Measurements from ENCODE around the gene DUSP16.
"Not testable (repeated sequence)": the region's sequence is repeated elsewhere in the genome, so short reads cannot be mapped to it uniquely, and the experiment has no call there.

The DUSP16 gene

GRCh38 chr12:12519354-12519998 is 43.2 kb downstream of the DUSP16 start:
- no peak for DNase-seq

DNA sequence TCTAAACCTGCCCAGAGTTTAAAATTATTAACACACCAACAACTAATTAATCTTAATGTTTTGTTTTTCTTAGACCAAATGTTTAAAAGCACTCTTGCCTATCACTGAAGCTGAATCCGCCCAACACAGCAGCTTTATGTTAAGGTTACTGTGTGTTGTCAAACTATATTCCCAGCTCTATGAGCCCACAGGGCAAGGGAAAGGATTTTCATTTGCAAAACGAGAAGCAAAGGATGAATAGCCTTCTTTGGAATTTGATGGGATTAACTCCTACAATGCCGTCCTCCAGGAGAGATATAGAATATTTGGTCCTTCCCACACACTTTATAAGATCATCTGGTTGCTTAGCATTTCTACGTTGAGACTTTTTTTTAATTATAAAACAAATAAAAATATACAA is 43.7 kb downstream of the DUSP16 start:
- DNase-seq, result no peak

DNA sequence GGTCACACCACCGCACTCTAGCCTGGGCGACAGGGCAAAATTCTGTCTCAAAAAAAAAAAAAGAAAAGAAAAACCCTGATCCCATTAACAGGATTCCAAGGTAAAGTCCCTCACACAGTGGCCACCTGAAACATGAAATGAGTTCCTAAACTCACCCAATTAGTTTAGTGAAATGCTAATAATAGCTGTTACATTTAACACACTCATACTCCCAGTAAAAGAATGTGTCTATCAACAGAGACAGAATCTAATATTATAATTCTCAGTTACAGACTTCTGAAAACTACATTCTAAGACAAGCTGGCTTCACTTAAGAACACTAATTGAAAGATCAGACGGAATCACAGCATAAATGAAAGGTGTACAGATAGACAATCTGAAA is 44.2 kb downstream of the DUSP16 start:
- no peak for DNase-seq

- DNase-seq, result no peak
Observed at GRCh38 chr12:12513416-12514006, 49.2 kb downstream of the DUSP16 start.

DNA sequence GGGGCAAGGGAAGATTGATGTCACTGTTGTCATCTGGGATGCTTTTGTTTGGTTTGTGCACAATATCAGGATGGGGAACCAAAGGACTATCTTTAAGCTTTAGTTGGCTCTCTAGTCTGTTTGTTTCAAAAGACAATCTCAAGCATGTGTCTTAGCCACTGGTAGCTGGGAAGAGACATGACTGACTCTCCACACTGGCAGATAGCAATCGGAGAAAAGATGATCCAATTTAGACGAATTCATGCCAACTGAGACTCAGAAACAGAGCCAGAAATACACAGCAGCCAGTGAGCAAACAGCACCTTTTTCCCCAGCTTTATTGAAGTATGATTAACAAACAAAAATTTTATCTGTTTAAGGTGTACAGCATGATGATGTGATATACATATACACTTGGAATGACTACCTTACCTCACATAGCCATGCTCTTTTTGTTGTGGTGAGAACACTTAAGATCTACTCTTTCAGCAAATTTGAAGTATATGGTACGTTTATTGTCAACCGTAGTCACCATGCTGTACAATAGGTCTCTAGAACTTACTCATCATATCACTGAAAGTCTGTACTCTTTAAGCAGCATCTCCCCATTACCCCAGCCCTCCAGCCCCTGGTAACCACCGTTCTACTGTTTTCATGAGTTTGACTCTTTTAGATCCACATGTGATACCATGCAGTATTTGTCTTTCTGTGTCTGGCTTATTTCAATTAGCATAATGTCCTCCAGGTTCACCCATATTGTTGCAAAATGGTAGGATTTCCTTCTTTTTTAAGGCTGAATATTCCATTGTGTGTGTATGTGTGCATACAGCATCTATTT is 50.6 kb downstream of the DUSP16 start:
- peak; percentile 43 for DNase-seq

- DNase-seq, result no peak
Observed at GRCh38 chr12:12511021-12511783, 51.5 kb downstream of the DUSP16 start.

- DNase-seq, result no peak
Observed at GRCh38 chr12:12510551-12510950, 52.1 kb downstream of the DUSP16 start.

DNA sequence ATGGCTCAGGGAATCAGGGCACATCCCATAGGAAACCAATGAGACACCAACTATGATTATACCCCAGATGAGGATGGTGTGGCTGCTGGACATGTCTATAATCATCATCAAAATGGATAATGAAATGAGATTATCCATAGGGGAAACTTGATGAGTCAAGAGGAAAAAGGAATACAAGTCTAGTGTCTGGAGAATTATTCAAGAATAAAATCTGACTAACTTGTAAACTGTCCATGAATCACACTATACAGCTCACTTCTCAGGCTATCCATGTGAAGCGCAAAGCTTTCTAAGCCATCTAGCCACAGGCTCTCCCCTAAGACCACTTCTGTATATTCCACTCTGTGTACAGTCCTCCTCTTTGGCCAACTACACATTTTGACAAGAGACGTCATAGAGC is 52.5 kb downstream of the DUSP16 start:
- no peak for DNase-seq

GRCh38 chr12:12508612-12509011 is 54.1 kb downstream of the DUSP16 start:
- no peak for DNase-seq

GRCh38 chr12:12507121-12507520 is 55.5 kb downstream of the DUSP16 start:
- no peak for DNase-seq

DNA sequence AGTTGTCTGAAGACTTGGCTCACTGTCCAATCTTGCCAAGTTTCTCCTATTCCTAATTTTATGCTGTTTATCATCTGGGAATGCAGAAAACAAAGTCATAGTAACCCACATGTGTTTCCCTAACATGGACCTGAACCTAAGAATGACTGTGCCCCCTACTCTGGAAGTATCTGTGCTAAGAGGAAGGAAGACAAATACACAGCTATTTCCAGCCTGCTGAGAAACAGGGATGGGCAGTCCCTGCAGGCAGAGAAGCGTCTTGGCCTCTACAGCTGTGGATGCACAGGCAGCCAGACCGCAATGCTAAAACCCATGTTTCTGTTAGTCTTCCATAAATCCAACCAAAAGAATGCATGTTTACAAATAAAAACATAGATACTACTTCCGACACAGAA is 56.2 kb downstream of the DUSP16 start:
- DNase-seq, result no peak

GRCh38 chr12:12505544-12506495 is 56.8 kb downstream of the DUSP16 start:
- peak; percentile 47 for DNase-seq

DNA sequence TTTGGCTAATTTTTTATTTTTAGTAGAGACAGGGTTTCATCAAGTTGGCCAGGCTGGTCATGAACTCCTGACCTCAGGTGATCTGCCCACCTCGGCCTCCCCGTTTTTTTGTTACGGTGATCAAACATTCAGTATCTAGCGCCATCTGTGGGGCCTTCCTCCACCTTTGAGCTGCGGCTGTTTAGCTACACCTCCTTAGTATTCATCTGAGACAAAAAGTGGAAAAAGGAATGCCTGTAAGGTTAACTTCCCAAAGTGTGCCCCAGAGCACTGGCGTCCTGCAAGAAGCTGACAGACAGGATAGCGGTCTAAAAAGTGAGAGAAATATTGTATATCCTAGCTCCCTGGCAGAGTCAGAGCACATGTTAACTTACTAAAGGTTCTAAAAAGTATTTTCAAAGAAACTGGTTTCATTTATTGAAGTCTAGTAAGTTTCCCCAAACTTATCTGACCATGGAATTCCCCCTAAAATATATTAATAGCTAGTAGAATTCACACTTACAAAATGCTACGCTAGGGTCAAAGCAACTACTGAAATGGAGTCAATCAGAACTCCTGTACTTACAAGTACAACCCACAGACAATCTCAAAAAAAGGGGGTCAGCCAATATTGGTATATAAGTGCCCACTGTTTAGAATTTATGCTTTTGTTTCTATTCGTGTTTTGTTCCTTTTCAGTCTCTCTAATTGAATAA is 59.1 kb downstream of the DUSP16 start:
- peak; percentile 45 for DNase-seq

DNA sequence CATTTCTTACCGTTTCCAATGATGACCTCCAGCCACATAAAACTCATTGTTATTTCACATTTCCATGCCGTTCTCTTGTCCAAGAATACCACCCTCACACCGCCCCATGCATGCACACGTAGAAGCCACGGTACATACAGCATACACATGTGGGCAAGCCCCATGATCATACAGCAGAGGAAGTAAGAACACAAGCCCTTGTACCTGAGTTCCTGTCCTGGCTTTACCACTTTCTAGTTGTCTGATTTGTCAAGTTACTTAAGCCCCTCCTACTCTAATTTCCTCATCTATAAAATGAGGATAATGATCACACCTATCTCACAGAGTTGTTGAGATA is 59.9 kb downstream of the DUSP16 start:
- DNase-seq, result no peak

DNA sequence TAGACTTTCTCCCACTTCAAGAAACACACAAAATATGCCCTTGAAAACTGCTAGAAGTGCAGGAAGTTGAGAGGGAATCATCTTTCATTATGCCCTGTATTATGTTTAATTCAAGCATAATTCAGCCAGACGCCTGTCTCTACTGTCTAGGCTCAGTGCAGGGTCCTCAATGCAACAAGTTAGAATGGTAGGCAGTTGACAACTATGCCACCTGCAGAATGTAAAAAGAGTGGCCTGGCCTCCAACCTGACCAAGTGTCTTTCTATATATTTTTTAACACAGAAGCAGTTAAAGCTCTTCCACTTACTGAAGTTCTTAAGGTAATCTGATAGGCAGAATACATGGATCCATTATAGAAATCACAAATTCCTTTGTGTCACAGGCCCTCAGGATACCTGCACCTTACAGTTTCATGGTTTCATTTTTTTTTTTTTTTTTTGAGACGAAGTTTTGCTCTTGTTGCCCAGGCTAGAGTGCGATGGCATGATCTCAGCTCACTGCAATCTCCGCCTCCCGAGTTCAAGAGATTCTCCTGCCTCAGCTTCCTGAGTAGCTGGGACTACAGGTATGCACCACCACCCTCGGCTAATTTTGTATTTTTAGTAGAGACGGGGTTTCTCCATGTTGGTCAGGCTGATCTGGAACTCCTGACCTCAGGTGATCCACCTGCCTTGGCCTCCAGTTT is 60.4 kb downstream of the DUSP16 start:
- DNase-seq, result not testable (repeated sequence)

DNA sequence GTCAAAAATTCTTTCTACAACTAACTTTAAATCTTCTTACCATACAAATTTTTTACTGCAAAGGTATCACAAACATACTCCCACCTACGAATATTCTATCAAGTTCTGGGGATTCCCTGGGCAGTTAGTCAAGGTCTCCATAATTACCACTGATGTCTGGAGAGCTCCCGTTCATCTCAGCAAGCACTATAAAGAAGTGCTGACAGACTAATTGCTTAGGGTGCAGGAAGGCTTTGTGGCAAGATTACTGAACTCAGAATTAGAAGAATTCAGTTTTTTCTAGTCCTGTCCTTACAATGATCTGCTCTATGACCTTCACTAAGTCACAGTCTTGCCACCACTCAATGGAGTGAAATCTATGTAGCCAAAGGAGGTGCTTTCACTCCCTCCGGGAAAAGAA is 61.5 kb downstream of the DUSP16 start:
- DNase-seq, result peak; percentile 21

GRCh38 chr12:12499909-12500604 is 62.6 kb downstream of the DUSP16 start:
- no peak for DNase-seq

- DNase-seq, result no peak
Observed at GRCh38 chr12:12498210-12498609, 64.5 kb downstream of the DUSP16 start.

DNA sequence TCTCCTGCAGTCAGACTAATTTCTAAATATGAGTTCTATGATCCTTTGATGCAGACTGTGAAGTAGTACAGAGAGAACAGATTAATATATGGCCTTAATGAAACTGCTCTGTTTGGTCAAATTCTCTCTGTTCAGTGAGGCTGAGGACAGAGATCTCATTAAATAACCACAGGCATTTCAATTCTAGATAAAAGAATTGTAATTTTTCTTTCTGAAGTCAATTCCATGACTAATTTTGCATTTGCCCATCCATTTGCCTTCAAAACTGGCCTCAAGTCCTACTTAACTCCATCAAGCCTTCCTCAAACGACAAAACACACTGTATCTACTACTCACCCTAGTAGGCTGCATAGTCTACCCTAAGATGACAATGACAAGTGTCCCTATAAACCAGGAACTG is 67.1 kb downstream of the DUSP16 start:
- DNase-seq, result no peak

- DNase-seq, result no peak
Observed at GRCh38 chr12:12492547-12492946, 70.1 kb downstream of the DUSP16 start.

All from stimulated activated CD4-positive, alpha-beta T cell treated with anti-CD3 and anti-CD28 coated beads, Interleukin-4, amount 100 ng/mL, for 24 hours (primary cell).